ENCODE results near the gene ZDHHC14.
"Not testable (repeated sequence)": the region's sequence is repeated elsewhere in the genome, so short reads cannot be mapped to it uniquely, and the experiment has no call there.

DNA sequence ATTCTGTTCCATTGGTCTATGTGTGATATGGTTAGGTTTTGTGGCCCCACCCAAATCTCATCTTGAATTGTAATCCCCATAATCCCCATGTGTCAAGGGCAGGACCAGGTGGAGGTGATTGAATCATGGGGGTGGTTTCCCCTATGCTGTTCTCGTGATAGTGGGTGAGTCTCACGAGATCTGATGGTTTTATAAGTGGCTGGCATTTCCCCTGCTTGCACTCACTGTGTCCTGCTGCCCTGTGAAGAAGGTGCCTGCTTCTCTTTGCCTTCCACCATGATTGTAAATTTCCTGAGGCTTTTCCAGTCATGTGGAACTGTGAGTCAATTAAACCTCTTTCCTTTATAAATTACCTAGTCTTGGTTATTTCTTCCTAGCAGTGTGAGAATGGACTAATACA lies 197.5 kb downstream of the ZDHHC14 start:
- TF ChIP-seq, protein P1, sequence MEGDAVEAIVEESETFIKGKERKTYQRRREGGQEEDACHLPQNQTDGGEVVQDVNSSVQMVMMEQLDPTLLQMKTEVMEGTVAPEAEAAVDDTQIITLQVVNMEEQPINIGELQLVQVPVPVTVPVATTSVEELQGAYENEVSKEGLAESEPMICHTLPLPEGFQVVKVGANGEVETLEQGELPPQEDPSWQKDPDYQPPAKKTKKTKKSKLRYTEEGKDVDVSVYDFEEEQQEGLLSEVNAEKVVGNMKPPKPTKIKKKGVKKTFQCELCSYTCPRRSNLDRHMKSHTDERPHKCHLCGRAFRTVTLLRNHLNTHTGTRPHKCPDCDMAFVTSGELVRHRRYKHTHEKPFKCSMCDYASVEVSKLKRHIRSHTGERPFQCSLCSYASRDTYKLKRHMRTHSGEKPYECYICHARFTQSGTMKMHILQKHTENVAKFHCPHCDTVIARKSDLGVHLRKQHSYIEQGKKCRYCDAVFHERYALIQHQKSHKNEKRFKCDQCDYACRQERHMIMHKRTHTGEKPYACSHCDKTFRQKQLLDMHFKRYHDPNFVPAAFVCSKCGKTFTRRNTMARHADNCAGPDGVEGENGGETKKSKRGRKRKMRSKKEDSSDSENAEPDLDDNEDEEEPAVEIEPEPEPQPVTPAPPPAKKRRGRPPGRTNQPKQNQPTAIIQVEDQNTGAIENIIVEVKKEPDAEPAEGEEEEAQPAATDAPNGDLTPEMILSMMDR (IDR thresholded peaks at IDR 0.05; ENCODE audit: low read depth, low read length, poor library complexity, severe bottlenecking) = not testable (repeated sequence)
- not testable (repeated sequence) for TF ChIP-seq EZH2phosphoT487 (IDR thresholded peaks at IDR 0.05; ENCODE audit: borderline replicate concordance, low read length)
